HepG2 (cell line): Measurements from ENCODE around the gene FAM83C. TPM values are rescaled to one million over a fixed set of nuclear protein-coding genes. Genes with fewer than 3 reads are reported as not detected.

ENCODE experiments used
- ADNP ChIP-seq: sonication (generic); formaldehyde crosslinking; IDR thresholded peaks from 2 replicates; pipeline ENCODE4 v1.4.0; 2020; ENCODE audit warnings: missing genetic modification reagents
- ASH2L ChIP-seq: fragments of 300-600, 200-600 bp; sonication (generic); IDR thresholded peaks from 2 replicates; pipeline ENCODE4 v1.7.0; 2017; ENCODE audit warnings: low read depth, mild to moderate bottlenecking, moderate library complexity, mixed read lengths, low read length; ENCODE audit not compliant: insufficient read length
- FOXP1 ChIP-seq, 2 experiments: fragments of 450-650 bp in 1 of 2; IDR thresholded peaks; 2 replicates each; pipeline ENCODE4 v1.6.1; 2017 to 2018; ENCODE audit warnings: antibody characterized with exemption in 1 of 2
- LCORL ChIP-seq, 2 experiments: fragments of 450-650 bp in 1 of 2; sonication (generic) in 1 of 2; formaldehyde crosslinking in 1 of 2; IDR thresholded peaks; 2 replicates each; pipeline versions ENCODE4 v1.5.0 to v1.6.1; 2017 to 2020; ENCODE audit warnings: antibody characterized with exemption in 1 of 2, missing genetic modification reagents in 1 of 2
- NCOA1 ChIP-seq: sonication (generic); formaldehyde crosslinking; IDR thresholded peaks from 2 replicates; pipeline ENCODE4 v1.9.0; 2021; ENCODE audit warnings: missing genetic modification reagents
- RELA ChIP-seq: sonication (generic); formaldehyde crosslinking; IDR thresholded peaks from 2 replicates; pipeline ENCODE4 v1.4.0; 2020; ENCODE audit warnings: missing genetic modification reagents
- SP1 ChIP-seq, 2 experiments: fragments of 450-650 bp in 1 of 2; sonication (generic) in 1 of 2; formaldehyde crosslinking in 1 of 2; IDR thresholded peaks; 2 replicates each; pipeline versions ENCODE4 v1.4.0 to v1.6.1; 2016 to 2020; ENCODE audit warnings: missing genetic modification reagents in 1 of 2
- TOPORS ChIP-seq: sonication (generic); formaldehyde crosslinking; IDR thresholded peaks from 2 replicates; pipeline ENCODE4 v1.8.0; 2023; ENCODE audit warnings: mild to moderate bottlenecking, missing genetic modification reagents
- XBP1 ChIP-seq: sonication (generic); formaldehyde crosslinking; IDR thresholded peaks from 2 replicates; pipeline ENCODE4 v1.5.0; 2020; ENCODE audit warnings: missing genetic modification reagents
- ZFP36L1 ChIP-seq: sonication (generic); formaldehyde crosslinking; IDR thresholded peaks from 2 replicates; pipeline ENCODE4 v1.8.0; 2022; ENCODE audit warnings: mild to moderate bottlenecking, missing genetic modification reagents, moderate library complexity
- ZKSCAN5 ChIP-seq: sonication (generic); formaldehyde crosslinking; IDR thresholded peaks from 2 replicates; pipeline ENCODE4 v1.5.1; 2020; ENCODE audit warnings: mild to moderate bottlenecking, missing genetic modification reagents
- polyA plus RNA-seq, 8 experiments: library from polyadenylated mRNA; depleted of rRNA in 3 of 8; stranded (reverse) in 7 of 8; unstranded in 1 of 8; fragments of >200 nt; fragmentation: Illumina TruSeq in 4 of 8; extraction: Trizol in 4 of 8; gene quantifications; 2 replicates each; pipeline versions ENCODE4 v1.2.1 to v1.2.3, GENCODE V29; 2011 to 2016; ENCODE audit warnings: low read depth in 4 of 8, missing spikeins in 1 of 8, mixed read lengths in 1 of 8; ENCODE audit not compliant: insufficient read depth in 1 of 8
- total RNA-seq, 5 experiments: library from RNA; depleted of rRNA; stranded (reverse); fragments of >200 nt; fragmentation: Illumina TruSeq; extraction: Trizol; gene quantifications; 2 replicates each; pipeline ENCODE4 v1.2.3, GENCODE V29; 2016; ENCODE audit warnings: low read depth in 1 of 5
- TF ChIP-seq, protein P1 (sequence below): sonication (generic); formaldehyde crosslinking; IDR thresholded peaks from 2 replicates; pipeline ENCODE4 v1.5.1; 2020; ENCODE audit warnings: missing genetic modification reagents, mild to moderate bottlenecking, borderline replicate concordance
- TF ChIP-seq, protein P2 (sequence below): sonication (generic); formaldehyde crosslinking; IDR thresholded peaks from 2 replicates; pipeline ENCODE4 v1.4.0; 2020; ENCODE audit warnings: mild to moderate bottlenecking, missing genetic modification reagents
- TF ChIP-seq, protein P3 (sequence below): sonication (generic); formaldehyde crosslinking; IDR thresholded peaks from 2 replicates; pipeline ENCODE4 v1.5.1; 2020; ENCODE audit warnings: missing genetic modification reagents, mild to moderate bottlenecking, borderline replicate concordance
- TF ChIP-seq, protein P4 (sequence below): sonication (generic); formaldehyde crosslinking; IDR thresholded peaks from 2 replicates; pipeline ENCODE4 v1.9.0; 2021; ENCODE audit warnings: missing genetic modification reagents, borderline replicate concordance
- TF ChIP-seq, protein P5 (sequence below): sonication (generic); formaldehyde crosslinking; IDR thresholded peaks from 2 replicates; pipeline ENCODE4 v1.4.0; 2020; ENCODE audit warnings: mild to moderate bottlenecking, low read depth, missing genetic modification reagents
- TF ChIP-seq, protein P6 (sequence below): IDR thresholded peaks from 2 replicates; pipeline ENCODE4 v1.6.1; 2016
- TF ChIP-seq, protein P7 (sequence below): sonication (generic); formaldehyde crosslinking; IDR thresholded peaks from 2 replicates; pipeline ENCODE4 v1.4.0; 2020; ENCODE audit warnings: missing genetic modification reagents

FAM83C gene
- total and polyA plus RNA-seq, 2 of the 13 experiments (the other 11 are each of a cell fraction or from before 2014, with no cell fraction given), result 0.04 TPM; not detected in 1

DNA sequence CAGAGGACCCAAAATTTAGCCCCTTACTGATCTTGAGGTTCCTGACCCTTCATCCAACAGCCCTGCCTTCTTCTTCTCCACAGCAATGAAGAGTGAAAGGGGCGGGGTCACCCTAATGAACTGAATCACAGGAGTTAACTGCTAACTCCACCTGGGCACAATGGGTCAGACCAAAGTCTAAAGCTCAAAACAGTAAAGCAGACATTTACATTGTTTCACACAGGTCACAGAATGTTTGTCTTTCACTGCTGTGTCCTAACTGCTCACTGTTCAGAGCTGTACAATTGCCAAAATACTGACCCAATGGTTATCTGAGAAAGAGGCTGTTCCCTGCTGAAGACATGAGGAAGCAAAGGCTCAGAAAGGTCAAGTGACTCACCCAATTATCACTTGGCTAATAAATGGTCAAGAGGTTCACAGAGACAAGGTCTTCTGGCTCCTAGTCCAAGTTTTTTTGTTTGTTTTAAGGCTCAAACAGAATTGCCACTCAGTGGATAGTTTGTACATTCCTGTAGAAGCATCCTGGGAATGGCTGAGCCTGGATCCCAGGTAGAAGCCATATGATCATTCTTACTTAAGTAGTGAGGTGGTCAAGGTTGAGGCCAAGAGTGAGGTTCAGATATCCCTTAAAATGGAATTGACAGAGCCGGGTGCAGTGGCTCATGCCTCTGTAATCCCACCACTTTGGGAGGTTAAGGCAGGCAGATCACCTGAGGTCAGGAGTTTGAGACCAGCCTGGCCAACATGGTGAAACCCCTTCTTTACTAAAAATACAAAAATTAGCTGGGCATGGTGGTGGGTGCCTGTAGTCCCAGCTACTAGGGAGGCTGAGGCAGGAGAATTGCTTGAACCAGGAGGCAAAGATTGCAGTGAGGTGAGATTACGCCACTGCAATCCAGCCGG lies 35.1 kb upstream of the FAM83C start (continued):
- peak; percentile 72 for TF ChIP-seq FOXP1 (IDR thresholded peaks at IDR 0.05)
- peak; percentile 93 for TF ChIP-seq FOXP1 (CRISPR knock-in tag; IDR thresholded peaks at IDR 0.05)
- TF ChIP-seq, protein P1, sequence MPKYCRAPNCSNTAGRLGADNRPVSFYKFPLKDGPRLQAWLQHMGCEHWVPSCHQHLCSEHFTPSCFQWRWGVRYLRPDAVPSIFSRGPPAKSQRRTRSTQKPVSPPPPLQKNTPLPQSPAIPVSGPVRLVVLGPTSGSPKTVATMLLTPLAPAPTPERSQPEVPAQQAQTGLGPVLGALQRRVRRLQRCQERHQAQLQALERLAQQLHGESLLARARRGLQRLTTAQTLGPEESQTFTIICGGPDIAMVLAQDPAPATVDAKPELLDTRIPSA (CRISPR knock-in tag), result no peak
- peak; percentile 96 for TF ChIP-seq ASH2L
- no peak for TF ChIP-seq NCOA1
- no peak for TF ChIP-seq XBP1
- no peak; the same call in 1 of the 2 replicates for TF ChIP-seq RELA (CRISPR knock-in tag)
- TF ChIP-seq ZKSCAN5 (CRISPR knock-in tag), result no peak
- peak; percentile 98 for TF ChIP-seq LCORL (IDR thresholded peaks at IDR 0.05)
- TF ChIP-seq LCORL (CRISPR knock-in tag; IDR thresholded peaks at IDR 0.05), result peak; percentile 99
- no peak for TF ChIP-seq SP1 (IDR thresholded peaks at IDR 0.05)
- TF ChIP-seq SP1 (CRISPR knock-in tag; IDR thresholded peaks at IDR 0.05), result peak; percentile 78
- 0 out of 2 replicates have a peak, but pooled peaks have one; percentile 82 for TF ChIP-seq ZFP36L1 (CRISPR knock-in tag)
- TF ChIP-seq, protein P2, sequence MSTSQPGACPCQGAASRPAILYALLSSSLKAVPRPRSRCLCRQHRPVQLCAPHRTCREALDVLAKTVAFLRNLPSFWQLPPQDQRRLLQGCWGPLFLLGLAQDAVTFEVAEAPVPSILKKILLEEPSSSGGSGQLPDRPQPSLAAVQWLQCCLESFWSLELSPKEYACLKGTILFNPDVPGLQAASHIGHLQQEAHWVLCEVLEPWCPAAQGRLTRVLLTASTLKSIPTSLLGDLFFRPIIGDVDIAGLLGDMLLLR (CRISPR knock-in tag), result no peak
- TF ChIP-seq, protein P3, sequence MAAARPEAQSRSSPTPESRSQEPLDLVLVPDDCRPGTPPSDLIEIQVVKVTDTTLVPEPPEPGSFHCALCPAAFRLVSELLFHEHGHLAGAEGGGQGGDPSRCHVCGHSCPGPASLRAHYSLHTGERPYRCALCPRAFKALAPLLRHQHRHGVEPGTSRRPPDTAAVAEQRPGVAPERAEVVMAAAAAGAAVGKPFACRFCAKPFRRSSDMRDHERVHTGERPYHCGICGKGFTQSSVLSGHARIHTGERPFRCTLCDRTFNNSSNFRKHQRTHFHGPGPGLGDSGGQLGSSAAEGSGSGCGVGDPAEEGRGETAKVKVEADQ (CRISPR knock-in tag), result peak; percentile 92
- TF ChIP-seq, protein P4, sequence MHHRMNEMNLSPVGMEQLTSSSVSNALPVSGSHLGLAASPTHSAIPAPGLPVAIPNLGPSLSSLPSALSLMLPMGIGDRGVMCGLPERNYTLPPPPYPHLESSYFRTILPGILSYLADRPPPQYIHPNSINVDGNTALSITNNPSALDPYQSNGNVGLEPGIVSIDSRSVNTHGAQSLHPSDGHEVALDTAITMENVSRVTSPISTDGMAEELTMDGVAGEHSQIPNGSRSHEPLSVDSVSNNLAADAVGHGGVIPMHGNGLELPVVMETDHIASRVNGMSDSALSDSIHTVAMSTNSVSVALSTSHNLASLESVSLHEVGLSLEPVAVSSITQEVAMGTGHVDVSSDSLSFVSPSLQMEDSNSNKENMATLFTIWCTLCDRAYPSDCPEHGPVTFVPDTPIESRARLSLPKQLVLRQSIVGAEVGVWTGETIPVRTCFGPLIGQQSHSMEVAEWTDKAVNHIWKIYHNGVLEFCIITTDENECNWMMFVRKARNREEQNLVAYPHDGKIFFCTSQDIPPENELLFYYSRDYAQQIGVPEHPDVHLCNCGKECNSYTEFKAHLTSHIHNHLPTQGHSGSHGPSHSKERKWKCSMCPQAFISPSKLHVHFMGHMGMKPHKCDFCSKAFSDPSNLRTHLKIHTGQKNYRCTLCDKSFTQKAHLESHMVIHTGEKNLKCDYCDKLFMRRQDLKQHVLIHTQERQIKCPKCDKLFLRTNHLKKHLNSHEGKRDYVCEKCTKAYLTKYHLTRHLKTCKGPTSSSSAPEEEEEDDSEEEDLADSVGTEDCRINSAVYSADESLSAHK, result 0 out of 2 replicates have a peak, but pooled peaks have one; percentile 17
- TF ChIP-seq, protein P5, sequence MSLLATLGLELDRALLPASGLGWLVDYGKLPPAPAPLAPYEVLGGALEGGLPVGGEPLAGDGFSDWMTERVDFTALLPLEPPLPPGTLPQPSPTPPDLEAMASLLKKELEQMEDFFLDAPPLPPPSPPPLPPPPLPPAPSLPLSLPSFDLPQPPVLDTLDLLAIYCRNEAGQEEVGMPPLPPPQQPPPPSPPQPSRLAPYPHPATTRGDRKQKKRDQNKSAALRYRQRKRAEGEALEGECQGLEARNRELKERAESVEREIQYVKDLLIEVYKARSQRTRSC (CRISPR knock-in tag), result no peak
- TF ChIP-seq, protein P6, sequence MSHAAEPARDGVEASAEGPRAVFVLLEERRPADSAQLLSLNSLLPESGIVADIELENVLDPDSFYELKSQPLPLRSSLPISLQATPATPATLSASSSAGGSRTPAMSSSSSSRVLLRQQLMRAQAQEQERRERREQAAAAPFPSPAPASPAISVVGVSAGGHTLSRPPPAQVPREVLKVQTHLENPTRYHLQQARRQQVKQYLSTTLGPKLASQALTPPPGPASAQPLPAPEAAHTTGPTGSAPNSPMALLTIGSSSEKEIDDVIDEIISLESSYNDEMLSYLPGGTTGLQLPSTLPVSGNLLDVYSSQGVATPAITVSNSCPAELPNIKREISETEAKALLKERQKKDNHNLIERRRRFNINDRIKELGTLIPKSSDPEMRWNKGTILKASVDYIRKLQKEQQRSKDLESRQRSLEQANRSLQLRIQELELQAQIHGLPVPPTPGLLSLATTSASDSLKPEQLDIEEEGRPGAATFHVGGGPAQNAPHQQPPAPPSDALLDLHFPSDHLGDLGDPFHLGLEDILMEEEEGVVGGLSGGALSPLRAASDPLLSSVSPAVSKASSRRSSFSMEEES (CRISPR knock-in tag), result peak; percentile 87; the same call in 1 of the 2 replicates
- no peak for TF ChIP-seq ADNP (CRISPR knock-in tag)
- TF ChIP-seq TOPORS (CRISPR knock-in tag), result 0 out of 2 replicates have a peak, but pooled peaks have one; percentile 43
- TF ChIP-seq, protein P7, sequence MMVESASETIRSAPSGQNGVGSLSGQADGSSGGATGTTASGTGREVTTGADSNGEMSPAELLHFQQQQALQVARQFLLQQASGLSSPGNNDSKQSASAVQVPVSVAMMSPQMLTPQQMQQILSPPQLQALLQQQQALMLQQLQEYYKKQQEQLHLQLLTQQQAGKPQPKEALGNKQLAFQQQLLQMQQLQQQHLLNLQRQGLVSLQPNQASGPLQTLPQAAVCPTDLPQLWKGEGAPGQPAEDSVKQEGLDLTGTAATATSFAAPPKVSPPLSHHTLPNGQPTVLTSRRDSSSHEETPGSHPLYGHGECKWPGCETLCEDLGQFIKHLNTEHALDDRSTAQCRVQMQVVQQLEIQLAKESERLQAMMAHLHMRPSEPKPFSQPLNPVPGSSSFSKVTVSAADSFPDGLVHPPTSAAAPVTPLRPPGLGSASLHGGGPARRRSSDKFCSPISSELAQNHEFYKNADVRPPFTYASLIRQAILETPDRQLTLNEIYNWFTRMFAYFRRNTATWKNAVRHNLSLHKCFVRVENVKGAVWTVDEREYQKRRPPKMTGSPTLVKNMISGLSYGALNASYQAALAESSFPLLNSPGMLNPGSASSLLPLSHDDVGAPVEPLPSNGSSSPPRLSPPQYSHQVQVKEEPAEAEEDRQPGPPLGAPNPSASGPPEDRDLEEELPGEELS (CRISPR knock-in tag), result peak; percentile 97
